PFSK-1 (cell line): ENCODE measurements around the gene CEP43.

Experiments used
- FOXP2 ChIP-seq: optimal IDR thresholded peaks from 2 replicates; pipeline ENCODE3; 2011; ENCODE audit warnings: borderline replicate concordance, control low read depth, inconsistent platforms; ENCODE audit not compliant: insufficient read depth; ENCODE audit errors: extremely low read length, extremely low read depth
- POLR2AphosphoS5 ChIP-seq: IDR thresholded peaks from 2 replicates; pipeline ENCODE4 v1.6.1; 2012; ENCODE audit warnings: low read depth, mild to moderate bottlenecking, control low read depth, low read length, moderate library complexity
- REST ChIP-seq, 2 experiments: IDR thresholded peaks; 2 replicates each; pipeline versions ENCODE4 v1.6.1 to v1.8.0; 2011 to 2012; ENCODE audit warnings: low read depth in 2 of 2, low read length in 2 of 2, control low read depth in 1 of 2, inconsistent platforms in 1 of 2, mild to moderate bottlenecking in 1 of 2, moderate library complexity in 1 of 2; ENCODE audit not compliant: insufficient read depth in 1 of 2
- SIN3A ChIP-seq: IDR thresholded peaks from 2 replicates; pipeline ENCODE4 v1.6.1; 2012; ENCODE audit warnings: mild to moderate bottlenecking, low read length, moderate library complexity, borderline replicate concordance; ENCODE audit not compliant: insufficient read depth
- TAF1 ChIP-seq: IDR thresholded peaks from 2 replicates; pipeline ENCODE4 v1.6.1; 2012; ENCODE audit warnings: low read length, control low read depth, borderline replicate concordance; ENCODE audit not compliant: insufficient read depth

- TF ChIP-seq SIN3A (no peak), POLR2AphosphoS5 (no peak), TAF1 (no peak), REST (IDR thresholded peaks at IDR 0.05; ENCODE audit: insufficient read depth in 1 of 2, low read depth in 2 of 2, low read length in 2 of 2) (no peak), FOXP2 (no peak)
Measured at GRCh38 chr6:166980738-166981137, 18.5 kb upstream of the CEP43 start.
